K562 (cell line): ENCODE data around the gene MRPS35. TPM values are rescaled to one million over a fixed set of nuclear protein-coding genes. Genes with fewer than 3 reads are reported as not detected.

Source experiments
- ATAC-seq: fragments of 200-7000 bp; cut with Tn5 transposase; 3 replicates; pipeline ENCODE4 v1.9.1; 2020; ENCODE audit warnings: moderate library complexity
- BruUV-seq: library from RNA; stranded (reverse); fragments of 400-500 nt; replicated peaks from 2 replicates; lab custom pipeline; 2021; lab: Mats Ljungman, UMichigan
- CTCF ChIA-PET: fragments of 300-600 bp; formaldehyde crosslinking; extraction: SDS; loops from one replicate; lab custom pipeline; 2021; ENCODE audit warnings: low intra/inter-chr PET ratio; lab: Yijun Ruan, JAX
- POLR2A ChIA-PET: fragments of 300-600, 350-650 bp; sonication (Branson Sonifier 250); formaldehyde crosslinking; extraction: SDS; loops from one replicate; lab custom pipeline; 2021; ENCODE audit warnings: antibody characterized with exemption, inconsistent platforms; lab: Yijun Ruan, JAX
- DNase-seq, 4 experiments: peaks; one replicate each; pipeline versions ENCODE4 v3.0.0 to v3.0.0-alpha.2; 2011 to 2018; ENCODE audit warnings: low spot score in 3 of 4, mixed read lengths in 3 of 4; ENCODE audit errors: extremely low read depth in 1 of 4
- FAIRE-seq: peaks from 2 replicates; lab custom pipeline; 2011; peaks lifted over from hg19 to GRCh38; lab: Jason Lieb, UNC
- H2AFZ ChIP-seq: 2 replicates; pipeline ENCODE4 v1.6.0; 2011; ENCODE audit warnings: low read depth, low read length, control low read depth, inconsistent platforms
- H3K27ac ChIP-seq: fragments of 200-600 bp; 3 replicates; pipeline ENCODE4 v1.8.0; 2011; ENCODE audit warnings: low read depth, mild to moderate bottlenecking, control low read depth, inconsistent platforms, low read length, moderate library complexity, mixed read lengths; ENCODE audit errors: extremely low read depth
- H3K27me3 ChIP-seq, 2 experiments: fragments of 300-600 bp in 1 of 2; 2 replicates in 1 of 2; 3 replicates in 1 of 2; pipeline versions ENCODE4 v1.6.0 to v1.8.0; 2011; ENCODE audit warnings: inconsistent platforms in 2 of 2, low read length in 2 of 2, mild to moderate bottlenecking in 1 of 2, mixed read lengths in 1 of 2, moderate library complexity in 1 of 2; ENCODE audit not compliant: control insufficient read depth in 2 of 2, insufficient read depth in 2 of 2
- H3K36me3 ChIP-seq: fragments of 300-600 bp; 3 replicates; pipeline ENCODE4 v1.8.0; 2011; ENCODE audit warnings: mild to moderate bottlenecking, low read length, inconsistent platforms; ENCODE audit not compliant: control insufficient read depth, insufficient read depth
- H3K4me1 ChIP-seq, 2 experiments: fragments of 200-600 bp in 1 of 2; replicated peaks in 1 of 2; 2 replicates in 1 of 2; 3 replicates in 1 of 2; pipeline versions ENCODE4 v1.5.1 to v1.8.0; 2011; ENCODE audit warnings: inconsistent platforms in 2 of 2, low read length in 2 of 2, mild to moderate bottlenecking in 1 of 2, mixed read lengths in 1 of 2, moderate library complexity in 1 of 2; ENCODE audit not compliant: control insufficient read depth in 2 of 2, insufficient read depth in 2 of 2
- H3K4me2 ChIP-seq: 2 replicates; pipeline ENCODE4 v1.6.1; 2011; ENCODE audit warnings: low read length, control low read depth, inconsistent platforms, mixed read lengths; ENCODE audit not compliant: insufficient read depth
- H3K4me3 ChIP-seq: fragments of 200-600 bp; sonication (generic), shearing (Covaris generic); 2 replicates; pipeline ENCODE4 v1.5.1; 2016; ENCODE audit warnings: control low read depth, inconsistent platforms
- H3K79me2 ChIP-seq: fragments of 200-600 bp; 3 replicates; pipeline ENCODE4 v1.8.0; 2011; ENCODE audit warnings: low read length, inconsistent platforms; ENCODE audit not compliant: control insufficient read depth, insufficient read depth
- H3K9ac ChIP-seq, 2 experiments: 2 replicates each; pipeline versions ENCODE4 v1.6.0 to v1.6.1; 2011; ENCODE audit warnings: low read depth in 2 of 2, low read length in 2 of 2, control low read depth in 1 of 2, inconsistent platforms in 1 of 2, mild to moderate bottlenecking in 1 of 2, mixed read lengths in 1 of 2; ENCODE audit not compliant: insufficient read depth in 1 of 2
- H3K9me1 ChIP-seq: one replicate; pipeline ENCODE4 v1.6.0; 2011; ENCODE audit warnings: inconsistent platforms, mild to moderate bottlenecking, low read length, moderate library complexity; ENCODE audit not compliant: control insufficient read depth, insufficient read depth
- H3K9me3 ChIP-seq: replicated peaks from 2 replicates; pipeline ENCODE4 v1.5.1; 2011; ENCODE audit warnings: low read depth, low read length, inconsistent platforms; ENCODE audit not compliant: control insufficient read depth, insufficient read depth
- H4K20me1 ChIP-seq: replicated peaks from 2 replicates; pipeline ENCODE4 v1.6.1; 2011; ENCODE audit warnings: low read length, inconsistent platforms, mixed read lengths; ENCODE audit not compliant: control insufficient read depth, insufficient read depth
- CC2D1A ChIP-seq: fragments of 450-650 bp; IDR thresholded peaks from 2 replicates; pipeline ENCODE4 v1.6.1; 2017; ENCODE audit warnings: mild to moderate bottlenecking
- CXXC5 ChIP-seq: fragments of 250-450 bp; sonication (Bioruptor Pico); IDR thresholded peaks from 2 replicates; pipeline ENCODE4 v1.8.0; 2022; ENCODE audit warnings: inconsistent platforms, mild to moderate bottlenecking, moderate library complexity
- ESRRA ChIP-seq: fragments of 450-650 bp; IDR thresholded peaks from 2 replicates; pipeline ENCODE4 v1.6.1; 2014; ENCODE audit warnings: low read depth, mild to moderate bottlenecking, moderate library complexity, borderline replicate concordance
- ETS2 ChIP-seq: IDR thresholded peaks from 2 replicates; pipeline ENCODE4 v1.6.1; 2016; ENCODE audit warnings: borderline replicate concordance, missing genetic modification characterization, mild to moderate bottlenecking, moderate library complexity, missing compliant biosample characterization; ENCODE audit not compliant: poor library complexity, severe bottlenecking
- EZH2 ChIP-seq: IDR thresholded peaks from 2 replicates; pipeline ENCODE4 v1.6.1; 2012; ENCODE audit warnings: low read depth, mild to moderate bottlenecking, inconsistent platforms, low read length, borderline replicate concordance
- GTF2F1 ChIP-seq: IDR thresholded peaks from 2 replicates; pipeline ENCODE4 v1.6.1; 2011; ENCODE audit warnings: low read depth, low read length, improper control_type of control experiment
- HEY1 ChIP-seq: fragments of 250-450 bp; sonication (Bioruptor Pico); IDR thresholded peaks from 2 replicates; pipeline ENCODE4 v1.5.0; 2020; ENCODE audit warnings: mild to moderate bottlenecking, moderate library complexity, borderline replicate concordance
- KLF13 ChIP-seq: fragments of 450-650 bp; IDR thresholded peaks from 2 replicates; pipeline ENCODE4 v1.6.1; 2016; ENCODE audit warnings: missing genetic modification characterization, low read depth, mild to moderate bottlenecking, missing compliant biosample characterization, moderate library complexity, borderline replicate concordance
- MCM5 ChIP-seq: fragments of 450-650 bp; IDR thresholded peaks from 2 replicates; pipeline ENCODE4 v1.6.1; 2016; ENCODE audit warnings: low read depth
- ZNF347 ChIP-seq: fragments of 450-650 bp; formaldehyde crosslinking; IDR thresholded peaks from 2 replicates; pipeline ENCODE4 v1.4.0; 2020; ENCODE audit warnings: low read depth, mild to moderate bottlenecking, moderate library complexity
- ZNF586 ChIP-seq: fragments of 450-650 bp; formaldehyde crosslinking; conservative IDR thresholded peaks from 2 replicates; pipeline ENCODE4 v1.4.0; 2020; ENCODE audit warnings: mild to moderate bottlenecking, moderate library complexity
- WGBS: fragments of 100-300 bp; shearing (Covaris generic); methylation state at CpG from one replicate; pipeline ENCODE4 v1.1.6; 2016; ENCODE audit warnings: low coverage, mixed read lengths; ENCODE audit not compliant: insufficient coverage; ENCODE audit errors: missing lambda C conversion rate; 5-methylcytosine and 5-hydroxymethylcytosine counted together
- in situ Hi-C: fragments of 300-500 bp; cut with MboI; formaldehyde crosslinking; loops from 4 replicates; pipeline ENCODE4 v1.15.0; 2018; ENCODE audit warnings: inconsistent platforms, mixed read lengths
- intact Hi-C: fragments of 100-400 bp; cut with micrococcal nuclease; formaldehyde crosslinking; loops from 2 replicates; pipeline ENCODE4 v1.14.2; 2022
- polyA plus RNA-seq, 8 experiments: library from polyadenylated mRNA; depleted of rRNA in 4 of 8; stranded (reverse) in 5 of 8; unstranded in 3 of 8; fragments of >200 nt; fragmentation: Nextera tagmentation in 2 of 8; fragmentation: Illumina TruSeq in 1 of 8; extraction: Ambion mirVana in 2 of 8; extraction: Trizol in 1 of 8; gene quantifications; 2 replicates each; pipeline versions ENCODE4 v1.2.1 to v1.2.3, GENCODE V29; 2011 to 2014; ENCODE audit warnings: inconsistent platforms in 1 of 8, missing spikeins in 1 of 8
- total RNA-seq, 7 experiments: library from RNA; depleted of rRNA in 6 of 7; stranded (reverse); fragments of >200 nt in 6 of 7; fragmentation: Illumina TruSeq in 2 of 7; extraction: Trizol in 2 of 7; gene quantifications; 2 replicates each; pipeline versions ENCODE4 v1.2.1 to v1.2.3, GENCODE V29; 2011 to 2021; ENCODE audit warnings: low replicate concordance in 1 of 7
- TF ChIP-seq, protein P1 (sequence below): sonication (generic); formaldehyde crosslinking; IDR thresholded peaks from 2 replicates; pipeline ENCODE4 v1.5.0; 2020; ENCODE audit warnings: missing genetic modification reagents
- TF ChIP-seq, protein P2 (sequence below): sonication (generic); formaldehyde crosslinking; IDR thresholded peaks from 2 replicates; pipeline ENCODE4 v1.9.0; 2022; ENCODE audit warnings: mild to moderate bottlenecking, missing genetic modification reagents
- TF ChIP-seq, protein P3 (sequence below), 2 experiments: fragments of 200-800 bp in 1 of 2; sonication (Bioruptor generic) in 1 of 2; sonication (generic) in 1 of 2; formaldehyde crosslinking in 1 of 2; IDR thresholded peaks in 1 of 2; conservative IDR thresholded peaks in 1 of 2; 2 replicates each; pipeline versions ENCODE4 v1.5.0 to v1.6.1; 2016 to 2020; ENCODE audit warnings: missing compliant biosample characterization in 1 of 2, missing genetic modification characterization in 1 of 2, missing genetic modification reagents in 1 of 2
- TF ChIP-seq, protein P4 (sequence below): fragments of 450-650 bp; IDR thresholded peaks from 2 replicates; pipeline ENCODE4 v1.6.1; 2016; ENCODE audit warnings: mild to moderate bottlenecking

Gene MRPS35
- total and polyA plus RNA-seq, 9 of the 15 experiments (the other 6 are each of a cell fraction or from before 2014, with no cell fraction given): 79.0 to 183 (median 114) TPM

DNA sequence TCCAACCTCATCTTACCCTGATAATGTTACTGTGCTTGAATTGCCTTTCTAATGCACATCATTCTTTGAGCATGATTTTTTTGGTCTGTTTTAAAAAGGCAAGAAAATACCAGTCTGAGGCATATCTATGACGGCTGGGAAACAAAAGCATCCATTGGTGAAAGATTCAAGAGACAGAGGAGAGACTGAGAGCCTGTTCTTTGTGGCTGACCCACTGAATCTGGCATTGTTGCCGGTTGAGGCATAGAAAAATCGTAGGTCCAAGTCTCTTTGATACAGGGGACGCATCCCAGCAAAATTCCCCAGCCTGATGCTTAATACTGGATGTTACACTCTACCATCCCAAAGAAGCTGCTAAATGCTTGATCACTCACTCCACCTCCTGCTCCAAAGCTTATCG lies 66.5 kb downstream of the MRPS35 start:
- in situ Hi-C loops (no loop called here), intact Hi-C loops (no loop called here)
- no peaks in the 10 kb centered on the region for H3K9me3 ChIP-seq
- DNase-seq: no peak
- ChIA-PET POLR2A (no interaction called here), CTCF (no interaction called here)
- WGBS: 47% methylated on average over 5 of the region's 5 CpGs
- H3K4me3 ChIP-seq: no peak overlapping the region
- H3K27me3 ChIP-seq: no peaks in the 10 kb centered on the region
- H4K20me1 ChIP-seq: no peaks in the 10 kb centered on the region; the same call in 1 of the 2 replicates
- H3K36me3 ChIP-seq: peaks cover 5% of the 10 kb centered on the region; the same call in 2 of the 3 replicates
- peaks cover 17% of the 10 kb centered on the region for H3K79me2 ChIP-seq
- ATAC-seq: no peak
- H3K4me1 ChIP-seq: peaks cover 11 to 28% of the 10 kb centered on the region in 2 experiments; a peak in 4 of 5 replicates
- H2AFZ ChIP-seq: no peak overlapping the region
- no peak overlapping the region for H3K27ac ChIP-seq
- no peak for FAIRE-seq
- TF ChIP-seq HEY1 (CRISPR knock-in tag): no peak
- TF ChIP-seq, protein P1, sequence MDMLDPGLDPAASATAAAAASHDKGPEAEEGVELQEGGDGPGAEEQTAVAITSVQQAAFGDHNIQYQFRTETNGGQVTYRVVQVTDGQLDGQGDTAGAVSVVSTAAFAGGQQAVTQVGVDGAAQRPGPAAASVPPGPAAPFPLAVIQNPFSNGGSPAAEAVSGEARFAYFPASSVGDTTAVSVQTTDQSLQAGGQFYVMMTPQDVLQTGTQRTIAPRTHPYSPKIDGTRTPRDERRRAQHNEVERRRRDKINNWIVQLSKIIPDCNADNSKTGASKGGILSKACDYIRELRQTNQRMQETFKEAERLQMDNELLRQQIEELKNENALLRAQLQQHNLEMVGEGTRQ (CRISPR knock-in tag): no peak
- no peak for TF ChIP-seq KLF13
- TF ChIP-seq, protein P2, sequence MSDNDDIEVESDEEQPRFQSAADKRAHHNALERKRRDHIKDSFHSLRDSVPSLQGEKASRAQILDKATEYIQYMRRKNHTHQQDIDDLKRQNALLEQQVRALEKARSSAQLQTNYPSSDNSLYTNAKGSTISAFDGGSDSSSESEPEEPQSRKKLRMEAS: no peak
- no peak for TF ChIP-seq CC2D1A
- TF ChIP-seq ZNF586: no peak
- no peak for TF ChIP-seq CXXC5
- TF ChIP-seq, protein P3, sequence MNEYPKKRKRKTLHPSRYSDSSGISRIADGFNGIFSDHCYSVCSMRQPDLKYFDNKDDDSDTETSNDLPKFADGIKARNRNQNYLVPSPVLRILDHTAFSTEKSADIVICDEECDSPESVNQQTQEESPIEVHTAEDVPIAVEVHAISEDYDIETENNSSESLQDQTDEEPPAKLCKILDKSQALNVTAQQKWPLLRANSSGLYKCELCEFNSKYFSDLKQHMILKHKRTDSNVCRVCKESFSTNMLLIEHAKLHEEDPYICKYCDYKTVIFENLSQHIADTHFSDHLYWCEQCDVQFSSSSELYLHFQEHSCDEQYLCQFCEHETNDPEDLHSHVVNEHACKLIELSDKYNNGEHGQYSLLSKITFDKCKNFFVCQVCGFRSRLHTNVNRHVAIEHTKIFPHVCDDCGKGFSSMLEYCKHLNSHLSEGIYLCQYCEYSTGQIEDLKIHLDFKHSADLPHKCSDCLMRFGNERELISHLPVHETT (CRISPR knock-in tag; conservative IDR thresholded peaks at IDR 0.05 in 1 of 2, IDR thresholded peaks at IDR 0.05 in 1 of 2): no peak
- TF ChIP-seq ESRRA: no peak
- no peak for TF ChIP-seq ETS2
- TF ChIP-seq, protein P4, sequence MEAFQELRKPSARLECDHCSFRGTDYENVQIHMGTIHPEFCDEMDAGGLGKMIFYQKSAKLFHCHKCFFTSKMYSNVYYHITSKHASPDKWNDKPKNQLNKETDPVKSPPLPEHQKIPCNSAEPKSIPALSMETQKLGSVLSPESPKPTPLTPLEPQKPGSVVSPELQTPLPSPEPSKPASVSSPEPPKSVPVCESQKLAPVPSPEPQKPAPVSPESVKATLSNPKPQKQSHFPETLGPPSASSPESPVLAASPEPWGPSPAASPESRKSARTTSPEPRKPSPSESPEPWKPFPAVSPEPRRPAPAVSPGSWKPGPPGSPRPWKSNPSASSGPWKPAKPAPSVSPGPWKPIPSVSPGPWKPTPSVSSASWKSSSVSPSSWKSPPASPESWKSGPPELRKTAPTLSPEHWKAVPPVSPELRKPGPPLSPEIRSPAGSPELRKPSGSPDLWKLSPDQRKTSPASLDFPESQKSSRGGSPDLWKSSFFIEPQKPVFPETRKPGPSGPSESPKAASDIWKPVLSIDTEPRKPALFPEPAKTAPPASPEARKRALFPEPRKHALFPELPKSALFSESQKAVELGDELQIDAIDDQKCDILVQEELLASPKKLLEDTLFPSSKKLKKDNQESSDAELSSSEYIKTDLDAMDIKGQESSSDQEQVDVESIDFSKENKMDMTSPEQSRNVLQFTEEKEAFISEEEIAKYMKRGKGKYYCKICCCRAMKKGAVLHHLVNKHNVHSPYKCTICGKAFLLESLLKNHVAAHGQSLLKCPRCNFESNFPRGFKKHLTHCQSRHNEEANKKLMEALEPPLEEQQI: no peak
- no peak for TF ChIP-seq GTF2F1
- TF ChIP-seq EZH2: no peak
- no peak for TF ChIP-seq MCM5
- no peak for TF ChIP-seq ZNF347
- no peaks in the 10 kb centered on the region for H3K9me1 ChIP-seq
- H3K9ac ChIP-seq: no peak overlapping the region
- no TSS peak for BruUV-seq
- no peak overlapping the region for H3K4me2 ChIP-seq
